MCF 10A (cell line): ENCODE data around the gene KLRF1. TPM values are rescaled to one million over a fixed set of nuclear protein-coding genes. Genes with fewer than 3 reads are reported as not detected.

ENCODE experiments used
- BruUV-seq: library from RNA; stranded (reverse); fragments of 400-500 nt; replicated peaks from 2 replicates; lab custom pipeline; 2021; lab: Mats Ljungman, UMichigan
- CTCF ChIA-PET: fragments of 300-600 bp; sonication (Branson Sonifier 250); formaldehyde crosslinking; extraction: SDS; loops from one replicate; lab custom pipeline; 2021; ENCODE audit warnings: antibody characterized with exemption, inconsistent platforms; lab: Yijun Ruan, JAX
- POLR2A ChIA-PET: fragments of 300-600, 350-650 bp; sonication (Branson Sonifier 250); formaldehyde crosslinking; extraction: SDS; loops from one replicate; lab custom pipeline; 2020; ENCODE audit warnings: antibody characterized with exemption, inconsistent platforms; lab: Yijun Ruan, JAX
- DNase-seq: peaks from one replicate; pipeline ENCODE4 v3.0.0-alpha.2; 2018; ENCODE audit not compliant: unreplicated experiment
- H3K27ac Mint-ChIP-seq: one replicate; pipeline ENCODE4 v1.8.0; 2022; ENCODE audit warnings: mild to moderate bottlenecking, low read depth, mixed read lengths; ENCODE audit not compliant: unreplicated experiment
- H3K27me3 Mint-ChIP-seq: one replicate; pipeline ENCODE4 v1.8.0; 2022; ENCODE audit warnings: mixed read lengths; ENCODE audit not compliant: insufficient read depth, unreplicated experiment
- H3K36me3 Mint-ChIP-seq: one replicate; pipeline ENCODE4 v1.8.0; 2022; ENCODE audit warnings: mild to moderate bottlenecking, moderate library complexity, mixed read lengths; ENCODE audit not compliant: insufficient read depth, unreplicated experiment
- H3K4me1 Mint-ChIP-seq: one replicate; pipeline ENCODE4 v1.8.0; 2022; ENCODE audit warnings: mixed read lengths; ENCODE audit not compliant: insufficient read depth, unreplicated experiment
- H3K4me3 Mint-ChIP-seq: one replicate; pipeline ENCODE4 v1.8.0; 2022; ENCODE audit warnings: mild to moderate bottlenecking, moderate library complexity, mixed read lengths; ENCODE audit not compliant: unreplicated experiment
- H3K9me3 Mint-ChIP-seq: one replicate; pipeline ENCODE4 v1.8.0; 2022; ENCODE audit warnings: mixed read lengths; ENCODE audit not compliant: unreplicated experiment
- CTCF ChIP-seq: fragments of 200-600 bp; IDR thresholded peaks from one replicate; pipeline ENCODE4 v1.8.0; 2022; ENCODE audit warnings: antibody characterized with exemption, mild to moderate bottlenecking; ENCODE audit not compliant: unreplicated experiment
- intact Hi-C: fragments of 100-400 bp; cut with micrococcal nuclease; formaldehyde crosslinking; loops from 2 replicates; pipeline ENCODE4 v1.14.1; 2022
- total RNA-seq: library from RNA; stranded (reverse); gene quantifications from 2 replicates; pipeline ENCODE4 v1.2.3, GENCODE V29; 2022

KLRF1 gene
- total RNA-seq, 1 experiment from 2014 or later = not detected

GRCh38 chr12:9810671-9811070 is 16.6 kb upstream of the KLRF1 start:
- Mint-ChIP-seq H3K27ac (no peak overlapping the region), H3K36me3 (no peaks in the 10 kb centered on the region), H3K9me3 (no peaks in the 10 kb centered on the region), H3K4me1 (no peaks in the 10 kb centered on the region), H3K27me3 (no peaks in the 10 kb centered on the region), H3K4me3 (no peak overlapping the region)
- ChIA-PET POLR2A (no interaction called here), CTCF (interaction anchor here (0.6 to 1.8 kb wide), 4 partner anchors 60 to 114 kb away, joined by 3 to 5 read pairs (median 4); no protein-coding TSS in a partner anchor)
- TF ChIP-seq CTCF = no peak
- no peak for DNase-seq
- intact Hi-C loops = loop anchor here (5.0 to 10.0 kb wide), 2 partner anchors 63 to 204 kb away; partner anchors contain the start of gene CLEC12B
- no TSS peak for BruUV-seq

GRCh38 chr12:9811621-9812020 is 15.7 kb upstream of the KLRF1 start:
- no TSS peak for BruUV-seq
- ChIA-PET POLR2A (no interaction called here), CTCF (interaction anchor here (0.5 to 1.8 kb wide), 6 partner anchors 43 to 753 kb away, joined by 3 to 5 read pairs (median 3); no protein-coding TSS in a partner anchor)
- Mint-ChIP-seq H3K9me3 (no peaks in the 10 kb centered on the region), H3K27ac (no peak overlapping the region), H3K27me3 (no peaks in the 10 kb centered on the region), H3K36me3 (no peaks in the 10 kb centered on the region), H3K4me1 (no peaks in the 10 kb centered on the region), H3K4me3 (no peak overlapping the region)
- DNase-seq = no peak
- no peak for TF ChIP-seq CTCF
- intact Hi-C loops = loop anchor here (5.0 to 10.0 kb wide), 2 partner anchors 64 to 203 kb away; partner anchors contain the start of gene CLEC12B

- ChIA-PET CTCF (interaction anchor here (0.6 to 5.1 kb wide), 33 partner anchors 9 to 344 kb away, joined by 3 to 45 read pairs (median 4); partner anchors contain the start of genes CLEC2A and CLEC7A), POLR2A (interaction anchor here (1.0 kb wide), 1 partner anchor 53 kb away, joined by 3 read pairs; no protein-coding TSS in a partner anchor)
- Mint-ChIP-seq H3K36me3 (no peaks in the 10 kb centered on the region), H3K4me3 (peak overlapping the region; percentile 57), H3K27ac (no peak overlapping the region), H3K9me3 (no peaks in the 10 kb centered on the region), H3K27me3 (no peaks in the 10 kb centered on the region), H3K4me1 (no peaks in the 10 kb centered on the region)
- BruUV-seq = no TSS peak
- intact Hi-C loops = loop anchor here (1.0 to 10.0 kb wide), 4 partner anchors 67 to 326 kb away; partner anchors contain the start of gene CLEC12B
- TF ChIP-seq CTCF = peak; percentile 86
- DNase-seq = peak; percentile 69
Observed at GRCh38 chr12:9813821-9814798, 13.2 kb upstream of the KLRF1 start.

GRCh38 chr12:9820281-9820930 is 6.9 kb upstream of the KLRF1 start:
- no peaks in the 10 kb centered on the region for H3K4me1 Mint-ChIP-seq
- ChIA-PET POLR2A (no interaction called here), CTCF (interaction anchor here (0.5 kb wide), 1 partner anchor 541 kb away, joined by 4 read pairs; no protein-coding TSS in a partner anchor)
- no peaks in the 10 kb centered on the region for H3K9me3 Mint-ChIP-seq
- intact Hi-C loops = no loop called here
- no peaks in the 10 kb centered on the region for H3K36me3 Mint-ChIP-seq
- no peak overlapping the region for H3K27ac Mint-ChIP-seq
- BruUV-seq = no TSS peak
- no peak overlapping the region for H3K4me3 Mint-ChIP-seq
- no peak for TF ChIP-seq CTCF
- no peaks in the 10 kb centered on the region for H3K27me3 Mint-ChIP-seq
- no peak for DNase-seq
